Epidermal melanocyte (primary cell): ENCODE results near the gene CCDC18.
"Not testable (repeated sequence)": the region's sequence is repeated elsewhere in the genome, so short reads cannot be mapped to it uniquely, and the experiment has no call there.

ENCODE experiments used
- DNase-seq: peaks from one replicate; pipeline ENCODE4 v3.0.0; 2011; ENCODE audit warnings: low spot score; ENCODE audit not compliant: insufficient read length

The CCDC18 gene, protein sequence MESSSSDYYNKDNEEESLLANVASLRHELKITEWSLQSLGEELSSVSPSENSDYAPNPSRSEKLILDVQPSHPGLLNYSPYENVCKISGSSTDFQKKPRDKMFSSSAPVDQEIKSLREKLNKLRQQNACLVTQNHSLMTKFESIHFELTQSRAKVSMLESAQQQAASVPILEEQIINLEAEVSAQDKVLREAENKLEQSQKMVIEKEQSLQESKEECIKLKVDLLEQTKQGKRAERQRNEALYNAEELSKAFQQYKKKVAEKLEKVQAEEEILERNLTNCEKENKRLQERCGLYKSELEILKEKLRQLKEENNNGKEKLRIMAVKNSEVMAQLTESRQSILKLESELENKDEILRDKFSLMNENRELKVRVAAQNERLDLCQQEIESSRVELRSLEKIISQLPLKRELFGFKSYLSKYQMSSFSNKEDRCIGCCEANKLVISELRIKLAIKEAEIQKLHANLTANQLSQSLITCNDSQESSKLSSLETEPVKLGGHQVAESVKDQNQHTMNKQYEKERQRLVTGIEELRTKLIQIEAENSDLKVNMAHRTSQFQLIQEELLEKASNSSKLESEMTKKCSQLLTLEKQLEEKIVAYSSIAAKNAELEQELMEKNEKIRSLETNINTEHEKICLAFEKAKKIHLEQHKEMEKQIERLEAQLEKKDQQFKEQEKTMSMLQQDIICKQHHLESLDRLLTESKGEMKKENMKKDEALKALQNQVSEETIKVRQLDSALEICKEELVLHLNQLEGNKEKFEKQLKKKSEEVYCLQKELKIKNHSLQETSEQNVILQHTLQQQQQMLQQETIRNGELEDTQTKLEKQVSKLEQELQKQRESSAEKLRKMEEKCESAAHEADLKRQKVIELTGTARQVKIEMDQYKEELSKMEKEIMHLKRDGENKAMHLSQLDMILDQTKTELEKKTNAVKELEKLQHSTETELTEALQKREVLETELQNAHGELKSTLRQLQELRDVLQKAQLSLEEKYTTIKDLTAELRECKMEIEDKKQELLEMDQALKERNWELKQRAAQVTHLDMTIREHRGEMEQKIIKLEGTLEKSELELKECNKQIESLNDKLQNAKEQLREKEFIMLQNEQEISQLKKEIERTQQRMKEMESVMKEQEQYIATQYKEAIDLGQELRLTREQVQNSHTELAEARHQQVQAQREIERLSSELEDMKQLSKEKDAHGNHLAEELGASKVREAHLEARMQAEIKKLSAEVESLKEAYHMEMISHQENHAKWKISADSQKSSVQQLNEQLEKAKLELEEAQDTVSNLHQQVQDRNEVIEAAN (N-terminal part only)

GRCh38 chr1:93180723-93181613 lies at the start of gene CCDC18:
CCDC18 (plus strand) TSS chr1:93180724; CDS start chr1:93183362, 2,638 bp downstream.
- DNase-seq = no peak

- no peak for DNase-seq
Observed at GRCh38 chr1:93132638-93133037, 47.9 kb upstream of the CCDC18 start.

GRCh38 chr1:93136445-93136844 lies 44.1 kb upstream of the CCDC18 start:
- no peak for DNase-seq

- no peak for DNase-seq
Observed at GRCh38 chr1:93137604-93138292, 42.8 kb upstream of the CCDC18 start.

DNA sequence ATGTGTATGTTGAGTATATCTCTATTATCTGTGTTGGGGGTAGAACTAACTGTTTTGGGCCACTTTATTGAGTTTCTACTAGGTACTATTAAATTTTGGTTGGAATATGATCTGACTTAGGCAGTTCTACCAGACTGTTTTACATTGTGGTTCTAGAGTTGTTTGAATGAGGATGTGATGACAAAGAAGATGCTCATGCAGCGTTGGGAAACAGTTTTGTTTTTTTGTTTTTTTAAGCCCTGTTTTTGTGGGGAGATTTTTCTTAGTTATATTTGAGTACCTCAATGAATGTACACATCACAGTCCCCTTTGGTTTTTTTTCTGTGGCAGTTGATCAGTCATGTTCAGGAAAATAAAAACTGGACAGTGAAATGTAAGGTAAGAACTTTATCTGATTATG lies 40.4 kb upstream of the CCDC18 start:
- no peak for DNase-seq

- DNase-seq = no peak
Observed at GRCh38 chr1:93142161-93142560, 38.4 kb upstream of the CCDC18 start.

DNA sequence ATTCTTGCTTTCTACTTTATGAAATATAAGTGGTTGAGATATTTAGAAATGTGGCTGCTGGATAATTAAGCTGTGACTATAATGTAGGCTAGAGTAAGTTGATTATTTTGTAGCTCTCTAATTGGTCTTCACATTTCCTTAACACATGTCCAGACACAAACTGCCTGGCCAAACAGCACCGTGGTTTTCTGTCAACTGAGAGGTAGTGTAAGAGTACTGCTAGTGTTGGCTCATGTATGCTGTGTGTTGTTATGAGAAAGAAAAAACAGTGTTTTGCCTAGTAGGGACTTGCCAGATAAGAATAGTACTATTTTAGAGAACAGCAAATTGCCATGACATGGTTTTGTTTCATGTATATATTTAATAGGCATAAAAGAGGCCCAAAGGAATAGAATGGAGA lies 37.4 kb upstream of the CCDC18 start:
- DNase-seq = no peak

DNA sequence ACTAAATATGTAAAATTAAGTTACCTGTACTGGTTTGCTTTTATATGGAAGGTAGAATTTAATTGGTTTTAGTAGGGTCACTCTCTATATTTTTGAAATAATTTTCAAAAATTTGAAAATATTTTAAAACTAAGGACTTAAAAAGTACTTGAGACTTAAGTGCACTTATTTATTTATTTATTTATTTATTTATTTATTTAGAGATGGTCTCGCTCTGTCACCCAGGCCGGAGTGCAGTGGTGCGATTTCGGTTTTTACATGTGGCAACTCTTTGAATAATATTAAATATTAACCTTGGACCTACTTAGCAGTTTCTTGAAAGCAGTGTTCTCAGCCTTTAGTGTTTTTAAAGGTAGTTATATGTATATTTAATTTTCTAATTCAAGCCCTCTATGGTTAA lies 36.8 kb upstream of the CCDC18 start:
- no peak for DNase-seq

- DNase-seq = no peak
Observed at GRCh38 chr1:93148001-93148400, 32.5 kb upstream of the CCDC18 start.

GRCh38 chr1:93150729-93151128 lies 29.8 kb upstream of the CCDC18 start:
- DNase-seq = no peak

DNA sequence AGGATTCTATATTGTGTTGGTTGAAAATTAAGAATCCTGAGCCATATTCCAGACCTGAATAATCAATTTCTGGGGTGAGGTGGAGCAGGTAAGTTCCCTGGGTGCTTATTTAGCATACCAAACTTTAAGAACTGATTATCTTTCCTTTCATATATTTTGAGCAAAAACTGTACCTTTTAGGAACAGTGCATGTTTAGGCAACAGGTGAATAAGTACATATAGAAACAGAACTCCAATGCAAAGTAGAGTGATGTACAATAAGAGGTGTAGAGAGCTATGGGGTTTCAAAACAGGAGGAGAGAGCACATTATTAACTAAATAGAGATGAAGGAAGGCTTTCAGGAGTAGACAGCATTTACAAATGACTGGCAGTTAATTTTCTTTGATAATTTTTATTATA lies 29.1 kb upstream of the CCDC18 start:
- no peak for DNase-seq

- DNase-seq = no peak
Observed at GRCh38 chr1:93152835-93153234, 27.7 kb upstream of the CCDC18 start.

GRCh38 chr1:93154898-93155297 lies 25.6 kb upstream of the CCDC18 start:
- DNase-seq = no peak

- DNase-seq = no peak
Observed at GRCh38 chr1:93155335-93155734, 25.2 kb upstream of the CCDC18 start.

GRCh38 chr1:93159337-93159736 lies 21.2 kb upstream of the CCDC18 start:
- DNase-seq = no peak

DNA sequence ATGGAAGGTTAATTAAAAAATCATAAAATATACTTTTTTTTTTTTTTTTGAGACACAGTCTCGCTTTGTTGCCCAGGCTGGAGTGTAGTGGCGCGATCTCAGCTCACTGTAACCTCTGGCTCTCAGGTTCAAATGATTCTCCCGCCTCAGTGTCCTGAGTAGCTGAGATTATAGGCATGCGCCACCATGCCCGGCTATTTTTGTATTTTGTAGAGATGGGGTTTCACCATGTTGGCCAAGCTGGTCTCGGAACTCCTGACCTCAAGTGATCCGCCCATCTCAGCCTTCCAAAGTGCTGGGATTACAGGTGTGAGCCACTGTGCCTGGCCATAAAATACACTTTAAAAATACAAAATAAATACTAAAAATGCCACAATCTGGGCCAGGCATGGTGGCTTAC lies 17.2 kb upstream of the CCDC18 start:
- not testable (repeated sequence) for DNase-seq

- DNase-seq = no peak
Observed at GRCh38 chr1:93164816-93165215, 15.7 kb upstream of the CCDC18 start.

DNA sequence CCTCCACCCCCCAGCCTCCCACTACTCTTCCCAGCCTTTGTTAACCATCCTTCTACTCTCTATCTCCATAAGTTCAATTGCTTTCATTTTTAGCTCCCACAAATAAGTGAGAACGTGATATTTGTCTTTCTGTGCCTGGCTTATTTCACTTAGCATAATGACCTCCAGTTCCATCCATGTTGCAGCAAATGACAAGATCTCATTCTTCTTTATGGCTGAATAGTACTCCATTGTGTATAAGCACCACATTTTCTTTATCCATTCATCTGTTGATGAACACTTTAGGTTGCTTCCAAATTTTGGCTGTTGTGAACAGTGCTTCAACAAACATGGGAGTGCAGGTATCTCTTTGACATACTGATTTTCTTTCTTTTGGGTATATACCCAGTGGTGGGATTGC lies 14.6 kb upstream of the CCDC18 start:
- DNase-seq = not testable (repeated sequence)

DNA sequence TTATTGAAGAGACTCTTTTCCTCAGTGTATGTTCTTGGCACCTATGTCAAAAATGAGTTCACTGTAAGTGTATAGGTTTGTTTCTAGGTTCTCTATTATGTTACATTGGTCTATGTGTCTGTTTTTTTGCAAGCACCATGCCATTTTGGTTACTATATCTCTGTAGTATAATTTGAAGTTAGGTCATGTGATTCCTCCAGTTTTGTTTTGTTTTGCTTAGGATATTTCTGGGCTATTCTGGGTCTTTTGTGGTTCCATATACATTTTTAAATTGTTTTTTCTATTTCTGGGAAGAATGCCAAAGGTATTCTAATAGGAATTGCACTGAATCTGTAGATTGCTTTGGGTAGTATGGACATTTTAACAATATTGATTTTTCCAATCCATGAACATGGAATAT lies 13.5 kb upstream of the CCDC18 start:
- no peak for DNase-seq

GRCh38 chr1:93170141-93170678 lies 10.3 kb upstream of the CCDC18 start:
- not testable (repeated sequence) for DNase-seq
